ENCODE results near the gene KANSL1.
"Not testable (repeated sequence)": the region's sequence is repeated elsewhere in the genome, so short reads cannot be mapped to it uniquely, and the experiment has no call there.

KANSL1 gene

GRCh38 chr17:46110219-46110618 lies 83.0 kb downstream of the KANSL1 start:
- no peak for DNase-seq (ENCODE audit: low read depth in 2 of 2)

GRCh38 chr17:46109603-46110189 lies 83.5 kb downstream of the KANSL1 start:
- no peak for DNase-seq (ENCODE audit: low read depth in 2 of 2)

GRCh38 chr17:46108550-46109110 lies 84.6 kb downstream of the KANSL1 start:
- DNase-seq (ENCODE audit: low read depth in 2 of 2), result no peak

- DNase-seq (ENCODE audit: low read depth in 2 of 2), result no peak
Observed at GRCh38 chr17:46108120-46108519, 85.1 kb downstream of the KANSL1 start.

- no peak for DNase-seq (ENCODE audit: low read depth in 2 of 2)
Observed at GRCh38 chr17:46106966-46107644, 86.1 kb downstream of the KANSL1 start.

- DNase-seq (ENCODE audit: low read depth in 2 of 2), result not testable (repeated sequence)
Observed at GRCh38 chr17:46102806-46103205, 90.4 kb downstream of the KANSL1 start.

GRCh38 chr17:46101785-46102617 lies 91.2 kb downstream of the KANSL1 start:
- not testable (repeated sequence) for DNase-seq (ENCODE audit: low read depth in 2 of 2)

GRCh38 chr17:46100590-46100989 lies 92.6 kb downstream of the KANSL1 start:
- no peak for DNase-seq (ENCODE audit: low read depth in 2 of 2)

GRCh38 chr17:46099865-46100264 lies 93.4 kb downstream of the KANSL1 start:
- DNase-seq (ENCODE audit: low read depth in 2 of 2), result no peak

- DNase-seq (ENCODE audit: low read depth in 2 of 2), result no peak
Observed at GRCh38 chr17:46097497-46097896, 95.7 kb downstream of the KANSL1 start.

GRCh38 chr17:46092991-46093390 lies 100.2 kb downstream of the KANSL1 start:
- DNase-seq (ENCODE audit: low read depth in 2 of 2), result no peak

- no peak for DNase-seq (ENCODE audit: low read depth in 2 of 2)
Observed at GRCh38 chr17:46090871-46091270, 102.4 kb downstream of the KANSL1 start.

- DNase-seq (ENCODE audit: low read depth in 2 of 2), result no peak
Observed at GRCh38 chr17:46089389-46089965, 103.8 kb downstream of the KANSL1 start.

- no peak for DNase-seq (ENCODE audit: low read depth in 2 of 2)
Observed at GRCh38 chr17:46088595-46088994, 104.6 kb downstream of the KANSL1 start.

GRCh38 chr17:46087871-46088270 lies 105.4 kb downstream of the KANSL1 start:
- not testable (repeated sequence) for DNase-seq (ENCODE audit: low read depth in 2 of 2)

GRCh38 chr17:46086821-46087220 lies 106.4 kb downstream of the KANSL1 start:
- DNase-seq (ENCODE audit: low read depth in 2 of 2), result no peak

- DNase-seq (ENCODE audit: low read depth in 2 of 2), result no peak
Observed at GRCh38 chr17:46085522-46085921, 107.7 kb downstream of the KANSL1 start.

GRCh38 chr17:46082257-46082656 lies 111.0 kb downstream of the KANSL1 start:
- DNase-seq (ENCODE audit: low read depth in 2 of 2), result no peak

- no peak for DNase-seq (ENCODE audit: low read depth in 2 of 2)
Observed at GRCh38 chr17:46081018-46081320, 112.3 kb downstream of the KANSL1 start.

GRCh38 chr17:46080118-46081017 lies 112.9 kb downstream of the KANSL1 start:
- no peak for DNase-seq (ENCODE audit: low read depth in 2 of 2)

- DNase-seq (ENCODE audit: low read depth in 2 of 2), result no peak
Observed at GRCh38 chr17:46078675-46079074, 114.6 kb downstream of the KANSL1 start.

Measured in stimulated activated CD8-positive, alpha-beta memory T cell treated with anti-CD3 and anti-CD28 coated beads, Interleukin-2, amount 100 ng/mL, for 48 hours (primary cell).